K562 (cell line): ENCODE data around the gene EVI5L. TPM values are rescaled to one million over a fixed set of nuclear protein-coding genes. Genes with fewer than 3 reads are reported as not detected.

Source experiments
- AFF4 ChIP-seq: sonication (generic); formaldehyde crosslinking; IDR thresholded peaks from 2 replicates; pipeline ENCODE4 v1.8.0; 2023; ENCODE audit warnings: mild to moderate bottlenecking, missing genetic modification reagents
- BDP1 ChIP-seq: IDR thresholded peaks from 3 replicates; pipeline ENCODE4 v1.6.1; 2011; ENCODE audit not compliant: insufficient read length, insufficient read depth
- TFAM ChIP-seq: fragments of 250-450 bp; sonication (Bioruptor Pico); conservative IDR thresholded peaks from 2 replicates; pipeline ENCODE4 v1.5.0; 2021; ENCODE audit warnings: mild to moderate bottlenecking, moderate library complexity
- ZNF395 ChIP-seq: fragments of 200-800 bp; sonication (Bioruptor generic); IDR thresholded peaks from 2 replicates; pipeline ENCODE4 v1.6.1; 2017; ENCODE audit warnings: missing genetic modification characterization, missing compliant biosample characterization
- polyA plus RNA-seq, 8 experiments: library from polyadenylated mRNA; depleted of rRNA in 4 of 8; stranded (reverse) in 5 of 8; unstranded in 3 of 8; fragments of >200 nt; fragmentation: Nextera tagmentation in 2 of 8; fragmentation: Illumina TruSeq in 1 of 8; extraction: Ambion mirVana in 2 of 8; extraction: Trizol in 1 of 8; gene quantifications; 2 replicates each; pipeline versions ENCODE4 v1.2.1 to v1.2.3, GENCODE V29; 2011 to 2014; ENCODE audit warnings: inconsistent platforms in 1 of 8, missing spikeins in 1 of 8
- total RNA-seq, 7 experiments: library from RNA; depleted of rRNA in 6 of 7; stranded (reverse); fragments of >200 nt in 6 of 7; fragmentation: Illumina TruSeq in 2 of 7; extraction: Trizol in 2 of 7; gene quantifications; 2 replicates each; pipeline versions ENCODE4 v1.2.1 to v1.2.3, GENCODE V29; 2011 to 2021; ENCODE audit warnings: low replicate concordance in 1 of 7

The EVI5L gene
- total and polyA plus RNA-seq, 9 of the 15 experiments (the other 6 are each of a cell fraction or from before 2014, with no cell fraction given): 0.69 to 1.8 (median 1.2) TPM; not detected in 2

DNA sequence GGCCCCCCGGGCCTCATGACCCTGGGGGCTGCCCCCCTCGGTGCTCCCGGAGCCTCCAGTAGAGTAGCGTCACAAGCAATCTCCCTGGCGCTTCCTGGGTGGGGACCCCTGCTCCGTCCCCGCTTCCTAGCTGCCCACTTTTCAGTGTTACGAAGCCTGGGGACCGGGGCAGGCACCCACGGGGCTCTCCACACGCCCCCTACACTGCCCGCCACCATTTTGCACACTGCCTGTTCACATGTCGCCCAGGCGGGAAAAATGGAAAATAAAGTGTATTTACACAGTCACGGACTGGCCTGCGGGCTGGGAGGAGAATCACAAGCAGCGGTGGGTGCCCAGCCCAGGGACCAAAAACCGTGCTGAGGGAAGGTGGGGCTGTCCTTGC lies 34.7 kb downstream of the EVI5L start (continued):
- TF ChIP-seq ZNF395 (CRISPR knock-in tag) (no peak), BDP1 (no peak), AFF4 (CRISPR knock-in tag) (no peak), TFAM (CRISPR knock-in tag) (no peak)
